ENCODE results near the gene RNF168. TPM values are rescaled to one million over a fixed set of nuclear protein-coding genes. Genes with fewer than 3 reads are reported as not detected.
"Not testable (repeated sequence)": the region's sequence is repeated elsewhere in the genome, so short reads cannot be mapped to it uniquely, and the experiment has no call there.

The RNF168 gene
- total RNA-seq, 1 experiment from 2014 or later, result 65.5 TPM

- no peak overlapping the region for H4K91ac ChIP-seq (ENCODE audit: insufficient read length, low read depth, low read length)
- no peak overlapping the region for H3K4ac ChIP-seq (ENCODE audit: low read depth, low read length)
- peaks cover 27% of the 10 kb centered on the region for H3K79me2 ChIP-seq (ENCODE audit: insufficient read depth, low read length)
- WGBS (ENCODE audit: extremely low coverage, insufficient read length, low lambda C conversion rate), result no CpG with 5 or more reads among the region's 6 CpGs
- H3K18ac ChIP-seq (ENCODE audit: insufficient read length, low read depth, low read length), result no peak overlapping the region
- no peak overlapping the region for H3K14ac ChIP-seq (ENCODE audit: insufficient read depth, low read length)
- H3K79me1 ChIP-seq (ENCODE audit: insufficient read depth, low read depth, low read length, poor library complexity, severe bottlenecking), result no peaks in the 10 kb centered on the region
- H3K27ac ChIP-seq (ENCODE audit: insufficient read length, low read depth, low read length), result no peak overlapping the region
- H3K27me3 Mint-ChIP-seq (ENCODE audit: low read depth), result no peaks in the 10 kb centered on the region
- H4K5ac ChIP-seq (ENCODE audit: insufficient read length, low read depth, low read length), result no peak overlapping the region
- H2BK120ac ChIP-seq (ENCODE audit: low read depth, low read length, poor library complexity, severe bottlenecking), result no peak overlapping the region
- H2AFZ ChIP-seq (ENCODE audit: low read length), result no peak overlapping the region
- H2BK15ac ChIP-seq (ENCODE audit: low read depth, low read length), result no peak overlapping the region
- no peak overlapping the region for H4K8ac ChIP-seq (replicated peaks; ENCODE audit: insufficient read length, low read depth, low read length)
- no peak overlapping the region for H2BK12ac ChIP-seq (ENCODE audit: insufficient read length, low read depth, low read length)
- peaks cover 9% of the 10 kb centered on the region for H3K23me2 ChIP-seq (ENCODE audit: insufficient read length, low read depth, low read length, poor library complexity, severe bottlenecking)
- peak overlapping the region in 1 of 2 experiments; percentile 100; a peak in 3 of 5 replicates for H3K4me3 Mint-ChIP-seq
- H3K9me3 Mint-ChIP-seq, result peaks cover 7 to 10% of the 10 kb centered on the region in 2 experiments
- H3K9ac ChIP-seq (ENCODE audit: extremely low read depth, insufficient read length, low read length), result no peak overlapping the region
- no peak overlapping the region for H3K56ac ChIP-seq (ENCODE audit: insufficient read length, low read depth, low read length)
- no peak for DNase-seq
- no peaks in the 10 kb centered on the region for H4K20me1 ChIP-seq (ENCODE audit: control insufficient read depth, insufficient read depth, insufficient read length)
- no peak overlapping the region for H3T11ph ChIP-seq (ENCODE audit: low read length)
- no peak overlapping the region for H2AK5ac ChIP-seq (ENCODE audit: insufficient read length, low read length)
- peaks cover 15 to 23% of the 10 kb centered on the region in 2 experiments for H3K4me1 Mint-ChIP-seq
- no peak overlapping the region for H3K23ac ChIP-seq (ENCODE audit: insufficient read length, low read depth, low read length)
- H3K27ac Mint-ChIP-seq, result peak overlapping the region in 2 of 3 experiments; percentile 30 to 89; a peak in 3 of 7 replicates
- H3K4me1 ChIP-seq (ENCODE audit: insufficient read depth, low read length), result no peaks in the 10 kb centered on the region
- peaks cover 8% of the 10 kb centered on the region for H3K9me3 ChIP-seq (ENCODE audit: control insufficient read depth, low read depth, low read length)
- H2BK20ac ChIP-seq (ENCODE audit: low read depth, low read length, poor library complexity, severe bottlenecking), result no peak overlapping the region
- no peak overlapping the region for H2BK5ac ChIP-seq (ENCODE audit: insufficient read length, low read length)
- H3K36me3 Mint-ChIP-seq (ENCODE audit: insufficient read depth in 1 of 3, low read depth in 3 of 3), result peaks cover 13 to 21% (median 19%) of the 10 kb centered on the region in 3 experiments
- no peak for TF ChIP-seq CTCF (conservative IDR thresholded peaks at IDR 0.05)
- no peak overlapping the region for H3K4me2 ChIP-seq (ENCODE audit: insufficient read depth, insufficient read length, low read length)
- no peaks in the 10 kb centered on the region for H3K27me3 ChIP-seq (ENCODE audit: insufficient read depth, low read length)
These were observed 988 bp upstream of the RNF168 start for GRCh38 chr3:196504556-196504955.

GRCh38 chr3:196504077-196504398, 470 bp upstream of the RNF168 start:
- H2BK5ac ChIP-seq (ENCODE audit: insufficient read length, low read length); H2BK15ac ChIP-seq (ENCODE audit: low read depth, low read length); H3K79me1 ChIP-seq (ENCODE audit: insufficient read depth, low read depth, low read length, poor library complexity, severe bottlenecking); H2BK20ac ChIP-seq (ENCODE audit: low read depth, low read length, poor library complexity, severe bottlenecking); DNase-seq; H3K18ac ChIP-seq (ENCODE audit: insufficient read length, low read depth, low read length); H3K9ac ChIP-seq (ENCODE audit: extremely low read depth, insufficient read length, low read length); H2AK5ac ChIP-seq (ENCODE audit: insufficient read length, low read length); H4K20me1 ChIP-seq (ENCODE audit: control insufficient read depth, insufficient read depth, insufficient read length); H4K91ac ChIP-seq (ENCODE audit: insufficient read length, low read depth, low read length); H3K27me3 ChIP-seq (ENCODE audit: insufficient read depth, low read length); H3T11ph ChIP-seq (ENCODE audit: low read length); H3K23me2 ChIP-seq (ENCODE audit: insufficient read length, low read depth, low read length, poor library complexity, severe bottlenecking); H3K9me3 ChIP-seq (ENCODE audit: control insufficient read depth, low read depth, low read length); H2BK12ac ChIP-seq (ENCODE audit: insufficient read length, low read depth, low read length); H3K4ac ChIP-seq (ENCODE audit: low read depth, low read length); H3K23ac ChIP-seq (ENCODE audit: insufficient read length, low read depth, low read length); H3K14ac ChIP-seq (ENCODE audit: insufficient read depth, low read length); H3K27ac ChIP-seq (ENCODE audit: insufficient read length, low read depth, low read length); H3K4me2 ChIP-seq (ENCODE audit: insufficient read depth, insufficient read length, low read length); H2BK120ac ChIP-seq (ENCODE audit: low read depth, low read length, poor library complexity, severe bottlenecking); H3K27me3 Mint-ChIP-seq (ENCODE audit: low read depth); H4K8ac ChIP-seq (replicated peaks; ENCODE audit: insufficient read length, low read depth, low read length); H3K4me1 ChIP-seq (ENCODE audit: insufficient read depth, low read length); H2AFZ ChIP-seq (ENCODE audit: low read length); H3K56ac ChIP-seq (ENCODE audit: insufficient read length, low read depth, low read length); H4K5ac ChIP-seq (ENCODE audit: insufficient read length, low read depth, low read length): not testable (repeated sequence)
- H3K36me3 Mint-ChIP-seq (ENCODE audit: insufficient read depth in 1 of 3, low read depth in 3 of 3), result peaks cover 18 to 26% (median 24%) of the 10 kb centered on the region in 3 experiments
- no CpG with 5 or more reads among the region's 7 CpGs for WGBS (ENCODE audit: extremely low coverage, insufficient read length, low lambda C conversion rate)
- H3K4me1 Mint-ChIP-seq, result peaks cover 21 to 28% of the 10 kb centered on the region in 2 experiments
- H3K79me2 ChIP-seq (ENCODE audit: insufficient read depth, low read length), result peaks cover 32% of the 10 kb centered on the region
- H3K27ac Mint-ChIP-seq, result peak overlapping the region; percentile 83 to 89 (median 89); a peak in 5 of 7 replicates
- peaks cover 7 to 10% of the 10 kb centered on the region in 2 experiments for H3K9me3 Mint-ChIP-seq
- peak overlapping the region; percentile 98 to 100 for H3K4me3 Mint-ChIP-seq

Data from H9 (cell line).